ENCODE measurements around the gene GALNT11.

GALNT11 gene

GRCh38 chr7:152025077-152025936 is at the start of gene GALNT11:
Gene GALNT11 (plus strand): TSS chr7:152025674. CDS start chr7:152094228, 68,554 bp downstream.
- Mint-ChIP-seq H3K36me3 (peaks cover 6% of the 10 kb centered on the region), H3K9me3 (no peaks in the 10 kb centered on the region), H3K4me1 (peaks cover 31% of the 10 kb centered on the region), H3K4me3 (peak within 1 kb of the TSS; percentile 83), H3K27ac (peak within 1 kb of the TSS; percentile 94)
- peak; percentile 89 to 94 for DNase-seq (ENCODE audit: low spot score in 2 of 2)
- ATAC-seq: peak; percentile 96

- H3K4me3 Mint-ChIP-seq: no peak overlapping the region
- ATAC-seq: no peak
- no peaks in the 10 kb centered on the region for H3K36me3 Mint-ChIP-seq
Measured at GRCh38 chr7:151978616-151979015, 46.9 kb upstream of the GALNT11 start.

GRCh38 chr7:151981223-151981622 is 44.3 kb upstream of the GALNT11 start:
- Mint-ChIP-seq H3K27ac (no peak overlapping the region), H3K4me1 (no peaks in the 10 kb centered on the region), H3K9me3 (no peaks in the 10 kb centered on the region), H3K4me3 (no peak overlapping the region), H3K36me3 (no peaks in the 10 kb centered on the region)
- ATAC-seq (no peak), DNase-seq (ENCODE audit: low spot score in 2 of 2) (no peak)

More at GRCh38 chr7:151978616-151979015, 46.9 kb upstream of the GALNT11 start:
- H3K27ac Mint-ChIP-seq: no peak overlapping the region
- no peak for DNase-seq (ENCODE audit: low spot score in 2 of 2)
- H3K4me1 Mint-ChIP-seq: no peaks in the 10 kb centered on the region
- H3K9me3 Mint-ChIP-seq: no peaks in the 10 kb centered on the region

- ATAC-seq (no peak), DNase-seq (ENCODE audit: low spot score in 2 of 2) (no peak)
- Mint-ChIP-seq H3K36me3 (no peaks in the 10 kb centered on the region), H3K9me3 (no peaks in the 10 kb centered on the region), H3K4me3 (no peak overlapping the region), H3K4me1 (no peaks in the 10 kb centered on the region), H3K27ac (no peak overlapping the region)
Measured at GRCh38 chr7:151982806-151983205, 42.7 kb upstream of the GALNT11 start.

GRCh38 chr7:151984612-151985011 is 40.9 kb upstream of the GALNT11 start:
- H3K9me3 Mint-ChIP-seq: no peaks in the 10 kb centered on the region
- H3K4me1 Mint-ChIP-seq: no peaks in the 10 kb centered on the region
- no peak for DNase-seq (ENCODE audit: low spot score in 2 of 2)
- no peak overlapping the region for H3K27ac Mint-ChIP-seq
- no peaks in the 10 kb centered on the region for H3K36me3 Mint-ChIP-seq
- no peak overlapping the region for H3K4me3 Mint-ChIP-seq
- ATAC-seq: no peak

- peak; percentile 14 for ATAC-seq
- no peak overlapping the region for H3K27ac Mint-ChIP-seq
- no peak overlapping the region for H3K4me3 Mint-ChIP-seq
- no peaks in the 10 kb centered on the region for H3K36me3 Mint-ChIP-seq
- H3K4me1 Mint-ChIP-seq: no peaks in the 10 kb centered on the region
- DNase-seq (ENCODE audit: low spot score in 2 of 2): peak in 1 of 2 donors; percentile 38
- H3K9me3 Mint-ChIP-seq: no peaks in the 10 kb centered on the region
Measured at GRCh38 chr7:151987748-151988529, 37.5 kb upstream of the GALNT11 start.

GRCh38 chr7:151992375-151992774 is 33.1 kb upstream of the GALNT11 start:
- DNase-seq (ENCODE audit: low spot score in 2 of 2) (peak in 1 of 2 donors; percentile 50), ATAC-seq (peak; percentile 87)
- no peaks in the 10 kb centered on the region for H3K36me3 Mint-ChIP-seq
- no peaks in the 10 kb centered on the region for H3K9me3 Mint-ChIP-seq
- H3K27ac Mint-ChIP-seq: no peak overlapping the region
- no peak overlapping the region for H3K4me3 Mint-ChIP-seq
- peaks cover 7% of the 10 kb centered on the region for H3K4me1 Mint-ChIP-seq

GRCh38 chr7:151993977-151994676 is 31.3 kb upstream of the GALNT11 start:
- Mint-ChIP-seq H3K4me3 (no peak overlapping the region), H3K9me3 (no peaks in the 10 kb centered on the region), H3K4me1 (peaks cover 7% of the 10 kb centered on the region), H3K36me3 (no peaks in the 10 kb centered on the region), H3K27ac (no peak overlapping the region)
- peak; percentile 88 for ATAC-seq
- DNase-seq (ENCODE audit: low spot score in 2 of 2): peak in 1 of 2 donors; percentile 49

GRCh38 chr7:151999424-152000090 is 25.9 kb upstream of the GALNT11 start:
- H3K4me1 Mint-ChIP-seq: no peaks in the 10 kb centered on the region
- DNase-seq (ENCODE audit: low spot score in 2 of 2) (no peak), ATAC-seq (no peak)
- H3K36me3 Mint-ChIP-seq: no peaks in the 10 kb centered on the region
- no peaks in the 10 kb centered on the region for H3K9me3 Mint-ChIP-seq
- no peak overlapping the region for H3K27ac Mint-ChIP-seq
- no peak overlapping the region for H3K4me3 Mint-ChIP-seq

- Mint-ChIP-seq H3K9me3 (no peaks in the 10 kb centered on the region), H3K27ac (no peak overlapping the region), H3K4me3 (no peak overlapping the region), H3K4me1 (no peaks in the 10 kb centered on the region), H3K36me3 (no peaks in the 10 kb centered on the region)
- no peak for ATAC-seq
- peak in 1 of 2 donors; percentile 29 for DNase-seq (ENCODE audit: low spot score in 2 of 2)
Measured at GRCh38 chr7:152000191-152000590, 25.3 kb upstream of the GALNT11 start.

- no peak overlapping the region for H3K27ac Mint-ChIP-seq
- H3K36me3 Mint-ChIP-seq: no peaks in the 10 kb centered on the region
- ATAC-seq: no peak
- no peaks in the 10 kb centered on the region for H3K4me1 Mint-ChIP-seq
- DNase-seq (ENCODE audit: low spot score in 2 of 2): no peak
- H3K4me3 Mint-ChIP-seq: no peak overlapping the region
- H3K9me3 Mint-ChIP-seq: no peaks in the 10 kb centered on the region
Measured at GRCh38 chr7:152006336-152006735, 19.1 kb upstream of the GALNT11 start.

- H3K27ac Mint-ChIP-seq: no peak overlapping the region
- H3K4me3 Mint-ChIP-seq: no peak overlapping the region
- no peaks in the 10 kb centered on the region for H3K4me1 Mint-ChIP-seq
- H3K36me3 Mint-ChIP-seq: no peaks in the 10 kb centered on the region
- no peak for DNase-seq (ENCODE audit: low spot score in 2 of 2)
- no peaks in the 10 kb centered on the region for H3K9me3 Mint-ChIP-seq
- no peak for ATAC-seq
Measured at GRCh38 chr7:152011860-152012259, 13.6 kb upstream of the GALNT11 start.

- H3K9me3 Mint-ChIP-seq: no peaks in the 10 kb centered on the region
- no peak for DNase-seq (ENCODE audit: low spot score in 2 of 2)
- no peak overlapping the region for H3K27ac Mint-ChIP-seq
- no peaks in the 10 kb centered on the region for H3K36me3 Mint-ChIP-seq
- ATAC-seq: no peak
- no peaks in the 10 kb centered on the region for H3K4me1 Mint-ChIP-seq
- H3K4me3 Mint-ChIP-seq: no peak overlapping the region
Measured at GRCh38 chr7:152013230-152013629, 12.2 kb upstream of the GALNT11 start.

- Mint-ChIP-seq H3K36me3 (no peaks in the 10 kb centered on the region), H3K9me3 (no peaks in the 10 kb centered on the region), H3K27ac (no peak overlapping the region), H3K4me1 (no peaks in the 10 kb centered on the region), H3K4me3 (no peak overlapping the region)
- DNase-seq (ENCODE audit: low spot score in 2 of 2): no peak
- no peak for ATAC-seq
Measured at GRCh38 chr7:152013974-152014373, 11.5 kb upstream of the GALNT11 start.

- DNase-seq (ENCODE audit: low spot score in 2 of 2) (no peak), ATAC-seq (no peak)
- no peaks in the 10 kb centered on the region for H3K4me1 Mint-ChIP-seq
- no peaks in the 10 kb centered on the region for H3K36me3 Mint-ChIP-seq
- H3K4me3 Mint-ChIP-seq: no peak overlapping the region
- no peak overlapping the region for H3K27ac Mint-ChIP-seq
- no peaks in the 10 kb centered on the region for H3K9me3 Mint-ChIP-seq
Measured at GRCh38 chr7:152014722-152015121, 10.8 kb upstream of the GALNT11 start.
